GM21723 (cell line): ENCODE data around the gene RIN3.

Experiments used
- ATAC-seq: cut with Tn5 transposase; IDR thresholded peaks from one replicate; pipeline ENCODE4 v1.9.1; 2021; ENCODE audit warnings: mild to moderate bottlenecking, moderate library complexity; ENCODE audit not compliant: unreplicated experiment

Gene RIN3

GRCh38 chr14:92680781-92681650, 167.4 kb downstream of the RIN3 start:
- ATAC-seq, result no peak

DNA sequence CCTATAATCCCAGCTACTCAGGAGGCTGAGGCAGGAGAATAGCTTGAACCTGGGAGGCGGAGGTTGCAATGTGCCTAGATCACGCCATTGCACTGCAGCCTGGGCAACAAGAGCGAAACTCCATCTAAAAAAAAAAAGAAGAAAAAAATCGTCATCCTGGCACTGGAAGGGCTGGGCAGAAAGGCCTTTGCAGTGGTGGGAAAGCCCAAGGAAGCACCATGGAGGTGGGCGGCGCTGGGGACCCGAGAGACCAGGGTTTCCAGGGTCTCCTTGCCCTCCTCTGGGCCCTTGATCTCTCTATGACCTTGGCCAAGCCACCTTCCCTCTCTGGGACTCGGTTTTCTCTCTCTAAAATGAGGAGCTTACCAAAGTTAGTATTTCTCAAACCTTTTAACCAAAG, 169.5 kb downstream of the RIN3 start:
- no peak for ATAC-seq

- ATAC-seq, result no peak
Measured at GRCh38 chr14:92684801-92685560, 171.4 kb downstream of the RIN3 start.

DNA sequence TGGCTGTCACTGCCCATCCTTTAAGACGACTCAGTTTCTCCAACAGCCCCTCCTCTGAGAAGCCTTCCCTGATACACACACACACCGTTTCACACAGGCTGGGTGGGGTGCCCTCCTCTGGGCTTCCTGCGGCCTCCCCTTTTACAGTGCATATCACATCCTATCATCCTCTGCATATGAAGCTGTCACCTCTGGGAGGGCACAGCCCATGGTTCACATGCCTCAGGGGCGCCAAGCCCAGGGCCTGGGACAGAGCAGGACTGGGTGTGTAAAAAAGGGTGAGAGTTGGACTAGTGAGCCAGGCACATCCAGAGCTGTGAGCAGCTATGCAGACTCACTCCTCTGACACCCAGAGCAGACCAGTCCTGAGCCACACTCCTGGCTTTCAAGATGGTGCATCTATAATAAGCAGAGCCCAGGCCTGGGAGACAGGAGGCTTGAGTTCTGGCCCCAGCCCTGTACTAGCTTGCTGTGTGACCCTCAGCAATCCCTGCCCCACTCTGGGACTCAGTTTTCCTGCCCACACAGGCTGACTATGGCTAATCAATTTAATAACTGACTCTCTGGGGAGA, 172.3 kb downstream of the RIN3 start:
- ATAC-seq, result no peak

DNA sequence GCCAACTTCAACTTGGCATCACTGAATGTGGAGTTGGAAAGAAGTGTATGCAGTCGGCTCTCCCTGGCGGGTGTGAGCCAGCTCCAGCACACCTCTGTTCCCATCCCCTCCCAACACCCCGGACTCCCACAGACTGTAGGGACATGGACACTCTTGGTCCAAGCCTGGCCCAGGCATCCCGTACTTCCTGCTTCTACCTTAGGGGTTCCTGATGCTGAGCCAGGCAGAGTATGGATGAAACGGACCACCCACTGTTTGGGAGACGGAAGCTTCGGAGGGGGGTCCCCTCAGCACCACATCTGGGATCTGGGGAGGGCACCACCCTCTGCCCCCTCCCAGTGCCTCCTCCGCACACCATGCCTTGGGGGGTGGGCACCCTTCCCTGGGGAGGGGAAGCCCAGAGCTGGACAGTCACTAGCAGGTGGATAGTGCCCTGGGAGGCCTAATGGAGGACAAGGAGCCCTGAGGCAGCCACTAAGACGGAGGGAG, 172.9 kb downstream of the RIN3 start:
- ATAC-seq, result no peak

DNA sequence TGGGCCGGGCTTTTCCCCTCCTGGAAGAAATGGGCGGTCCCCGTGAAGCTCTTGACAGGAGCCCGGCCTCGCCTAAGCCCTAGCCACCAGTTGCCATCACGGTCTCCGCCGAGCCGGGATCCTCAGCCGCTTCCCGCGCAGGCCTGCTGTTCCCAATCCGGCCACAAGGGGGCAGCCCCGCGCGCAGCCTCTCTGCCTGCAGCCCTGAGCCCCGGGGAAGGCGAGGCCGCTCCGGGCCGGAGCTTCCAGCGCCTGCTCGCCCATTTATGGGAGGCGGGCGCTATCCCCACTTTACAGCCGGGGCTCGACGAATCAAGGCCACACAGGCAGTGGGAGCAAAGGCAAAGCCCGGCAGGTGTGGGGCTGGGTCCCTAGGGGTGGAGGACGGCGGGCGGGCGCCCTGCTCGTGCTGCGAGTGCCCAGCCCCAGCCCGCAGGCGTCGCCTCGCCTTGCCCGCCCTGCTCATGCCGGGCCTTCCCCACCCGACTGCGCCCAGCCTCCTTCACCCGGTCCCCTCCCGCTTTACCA, 173.4 kb downstream of the RIN3 start:
- ATAC-seq, result peak; percentile 70

DNA sequence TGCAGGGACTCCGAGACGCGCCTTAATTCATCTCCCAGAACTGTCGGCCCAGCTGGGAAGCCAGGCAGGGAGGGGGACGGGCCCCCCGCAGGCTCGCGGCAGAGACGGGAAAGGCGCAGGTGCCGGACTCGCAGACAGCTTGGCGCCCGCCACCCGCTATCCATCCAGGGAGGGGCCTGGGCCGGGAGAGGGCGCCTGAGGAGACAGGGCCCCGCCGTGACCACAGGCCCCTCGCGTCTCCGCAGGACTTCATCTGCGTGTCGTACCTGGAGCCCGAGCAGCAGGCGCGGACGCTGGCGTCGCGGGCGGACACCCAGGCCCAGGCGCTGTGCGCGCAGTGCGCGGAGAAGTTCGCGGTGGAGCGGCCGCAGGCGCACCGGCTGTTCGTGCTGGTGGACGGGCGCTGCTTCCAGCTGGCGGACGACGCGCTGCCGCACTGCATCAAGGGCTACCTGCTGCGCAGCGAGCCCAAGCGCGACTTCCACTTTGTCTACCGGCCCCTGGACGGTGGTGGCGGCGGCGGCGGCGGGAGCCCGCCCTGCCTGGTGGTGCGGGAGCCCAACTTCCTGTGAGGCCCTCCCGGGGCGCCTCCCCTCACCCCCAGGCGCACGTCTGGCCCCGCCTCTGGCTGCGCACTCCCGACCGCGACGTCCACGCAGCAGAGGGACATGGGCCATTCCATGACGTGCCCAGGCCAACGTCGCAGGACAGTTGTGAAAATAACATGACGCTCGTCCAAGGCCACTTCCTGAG, 174.3 kb downstream of the RIN3 start:
- no peak for ATAC-seq

GRCh38 chr14:92688434-92689375, 175.1 kb downstream of the RIN3 start:
- ATAC-seq, result no peak

DNA sequence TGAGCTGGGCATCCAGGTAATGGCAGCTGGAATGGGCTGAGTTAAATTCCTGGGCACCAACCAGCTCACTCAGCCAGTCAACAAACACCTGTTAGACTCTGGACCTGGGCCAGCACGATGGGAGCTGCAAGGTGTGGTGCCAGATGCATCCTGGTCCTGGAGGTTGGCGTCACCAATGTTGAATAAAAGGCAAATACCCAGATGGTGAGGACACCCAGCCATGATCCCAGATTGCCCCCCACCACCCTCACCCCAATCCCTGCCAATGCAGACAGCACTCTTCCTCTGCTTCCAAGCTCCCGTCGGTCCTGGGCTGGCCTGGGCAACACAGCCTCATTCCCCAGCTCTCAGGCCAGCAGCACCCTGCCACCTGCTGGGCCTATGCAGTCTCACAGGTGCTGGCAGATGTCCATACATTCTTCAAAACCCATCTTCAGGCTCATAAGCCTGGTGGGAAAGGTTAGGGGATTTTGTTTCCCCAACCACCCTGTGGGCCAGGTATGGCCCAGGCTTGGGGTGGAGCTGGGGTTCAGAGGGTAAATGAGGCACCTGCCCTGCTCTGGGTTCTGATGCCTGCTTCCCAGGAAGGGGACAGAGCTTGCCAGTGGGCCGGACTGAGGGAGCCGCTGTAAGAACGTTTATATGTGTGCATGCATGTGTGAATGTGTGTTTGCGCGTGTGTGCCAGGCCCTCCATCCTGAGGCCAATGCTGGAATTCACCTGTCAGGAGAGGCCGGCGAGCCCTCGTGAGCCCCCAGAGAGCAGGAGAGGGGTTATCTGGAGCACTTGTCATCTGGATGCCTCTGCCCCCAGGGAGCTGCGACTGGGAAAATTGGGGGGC, 176.8 kb downstream of the RIN3 start:
- ATAC-seq, result no peak

- no peak for ATAC-seq
Measured at GRCh38 chr14:92692822-92693226, 179.2 kb downstream of the RIN3 start.

GRCh38 chr14:92693998-92694795, 180.6 kb downstream of the RIN3 start:
- no peak for ATAC-seq

DNA sequence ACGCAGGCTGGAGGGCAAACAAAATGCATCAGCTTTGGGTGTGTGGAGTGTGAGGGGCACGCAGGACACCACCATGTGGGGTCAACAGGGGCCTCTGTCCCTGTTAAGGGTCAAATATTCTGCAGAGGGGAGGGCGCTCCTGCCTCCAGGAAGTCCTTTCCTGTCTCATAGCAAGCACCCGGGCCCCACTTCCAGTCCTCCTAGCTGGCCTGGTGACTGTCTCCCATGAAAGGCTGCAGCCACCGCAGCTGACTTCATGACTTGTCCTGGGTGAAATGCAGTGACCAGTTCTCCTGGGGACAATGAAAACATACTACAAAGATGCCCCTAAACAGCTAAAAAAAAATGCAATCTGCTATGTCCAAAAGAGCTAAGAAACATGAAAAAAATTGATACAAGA, 181.2 kb downstream of the RIN3 start:
- no peak for ATAC-seq

DNA sequence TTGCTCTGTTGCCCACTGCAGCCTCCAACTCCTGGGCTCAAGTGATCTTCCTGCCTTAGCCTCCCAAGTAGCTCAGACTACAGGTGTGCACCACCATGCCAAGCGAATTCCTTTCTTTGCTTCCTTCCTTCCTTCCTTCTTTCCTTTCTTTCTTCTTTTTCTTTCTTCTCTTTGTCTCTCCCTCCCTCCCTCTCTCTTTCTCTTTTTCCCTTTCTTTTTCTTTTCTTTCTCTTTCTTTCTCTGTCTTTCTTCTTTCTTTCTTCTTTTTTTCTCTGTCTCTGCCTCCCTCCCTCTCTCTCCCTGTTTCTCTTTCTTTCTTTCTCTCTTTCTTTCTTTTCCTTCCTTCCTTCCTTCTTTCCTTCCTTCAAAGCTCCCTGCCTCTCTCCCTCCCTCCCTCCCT, 182.0 kb downstream of the RIN3 start:
- ATAC-seq, result no peak

- ATAC-seq, result no peak
Measured at GRCh38 chr14:92696366-92696765, 182.8 kb downstream of the RIN3 start.

- no peak for ATAC-seq
Measured at GRCh38 chr14:92698393-92698792, 184.8 kb downstream of the RIN3 start.

DNA sequence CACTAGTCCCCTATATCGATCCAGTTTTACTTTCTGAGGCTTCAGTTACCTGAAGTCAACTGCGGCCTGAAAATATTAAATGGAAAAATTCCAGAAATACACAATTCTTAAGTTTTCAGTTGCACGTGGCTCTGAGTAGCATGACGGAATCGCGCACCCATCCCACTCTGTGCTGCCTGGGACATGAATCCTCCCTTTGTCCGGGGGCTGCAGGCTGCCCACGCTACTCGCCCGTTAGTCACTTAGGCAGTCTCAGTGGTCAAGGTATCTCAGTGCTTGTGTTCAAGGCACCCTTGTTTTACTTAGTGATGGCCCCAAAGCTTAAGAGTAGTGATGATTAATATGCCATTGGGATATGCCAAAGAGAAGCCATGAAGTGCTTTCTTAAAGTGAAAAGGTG, 188.2 kb downstream of the RIN3 start:
- no peak for ATAC-seq

DNA sequence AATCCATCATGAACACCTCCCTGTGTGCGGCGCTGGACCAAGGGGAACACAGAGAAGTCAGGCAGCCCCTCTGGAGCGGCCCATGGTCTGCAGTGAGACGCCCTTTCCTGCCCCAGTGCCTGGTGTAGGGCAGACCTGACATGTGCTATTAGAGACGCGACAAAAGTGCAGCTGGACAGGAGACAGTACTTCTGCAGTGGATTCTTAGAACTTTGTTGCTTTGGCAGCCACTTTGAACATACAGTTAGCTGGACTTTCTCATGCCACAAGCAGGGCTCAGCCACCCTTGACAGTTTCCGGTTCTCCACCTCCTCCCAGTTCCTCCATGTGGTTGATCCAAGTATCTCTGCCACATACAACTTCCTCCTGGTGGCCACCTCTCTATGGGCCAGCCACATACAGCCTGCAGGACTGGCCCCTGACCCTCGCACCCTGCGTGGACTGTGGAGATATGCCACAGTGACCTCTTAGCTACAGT, 188.9 kb downstream of the RIN3 start:
- ATAC-seq, result no peak

DNA sequence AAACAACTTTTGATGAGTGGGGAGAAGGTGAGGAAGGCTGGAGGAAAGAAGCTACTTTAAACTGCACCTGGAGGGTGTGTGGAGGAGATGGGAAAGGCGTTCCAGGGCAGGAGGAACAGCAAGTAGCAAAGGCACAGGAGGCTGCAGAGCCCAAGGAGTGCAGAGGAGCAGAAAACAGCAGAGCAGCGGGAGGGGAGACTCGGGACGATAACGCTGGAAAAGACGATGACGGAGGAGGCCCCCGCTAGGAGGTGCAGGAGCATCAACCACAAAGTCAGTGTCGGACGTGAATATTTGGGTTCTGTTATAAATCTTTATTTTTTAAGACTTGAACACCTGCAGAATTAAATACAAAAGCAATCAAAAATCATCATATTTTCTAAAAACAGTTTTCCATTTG, 189.9 kb downstream of the RIN3 start:
- ATAC-seq, result no peak
